Activated naive CD4-positive, alpha-beta T cell (primary cell): Measurements from ENCODE around the gene GFER.

Experiments used
- DNase-seq, 4 experiments: peaks; one replicate each; lab custom pipeline; 2025; lab: John Stamatoyannopoulos, UW

GFER gene

DNA sequence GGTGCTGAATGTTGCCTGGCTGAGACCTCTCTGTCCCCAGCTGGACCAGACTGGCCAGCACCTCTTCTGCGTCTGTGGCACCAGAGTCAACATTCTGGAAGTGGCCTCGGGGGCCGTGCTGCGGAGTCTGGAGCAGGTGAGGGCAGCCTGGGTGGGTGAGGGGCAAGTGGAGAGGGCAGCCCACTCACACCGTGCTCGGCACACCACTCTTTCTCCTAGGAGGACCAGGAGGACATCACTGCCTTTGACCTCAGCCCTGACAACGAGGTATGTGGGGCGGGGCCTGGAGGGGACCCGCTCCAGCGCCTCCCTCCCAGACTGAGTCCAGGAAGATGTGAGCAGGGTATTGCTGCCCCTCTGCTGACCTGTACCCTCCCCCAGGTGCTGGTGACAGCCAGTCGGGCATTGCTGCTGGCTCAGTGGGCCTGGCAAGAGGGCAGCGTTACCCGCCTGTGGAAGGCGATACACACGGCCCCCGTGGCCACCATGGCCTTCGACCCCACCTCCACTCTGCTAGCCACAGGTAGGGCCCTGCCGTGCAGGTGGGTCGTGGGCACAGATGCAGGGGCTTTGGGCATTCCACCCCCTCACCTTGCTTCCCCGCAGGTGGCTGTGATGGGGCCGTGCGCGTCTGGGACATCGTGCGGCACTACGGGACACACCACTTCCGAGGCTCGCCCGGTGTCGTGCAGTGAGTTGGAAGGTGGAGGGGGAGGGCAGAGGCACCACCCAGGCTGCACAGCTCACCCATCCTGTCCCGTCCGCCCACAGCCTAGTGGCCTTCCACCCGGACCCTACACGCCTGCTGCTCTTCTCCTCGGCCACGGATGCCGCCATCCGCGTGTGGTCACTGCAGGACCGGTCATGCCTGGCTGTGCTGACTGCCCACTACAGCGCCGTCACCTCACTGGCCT is 9.6 kb upstream of the GFER start:
- DNase-seq: no peak

DNA sequence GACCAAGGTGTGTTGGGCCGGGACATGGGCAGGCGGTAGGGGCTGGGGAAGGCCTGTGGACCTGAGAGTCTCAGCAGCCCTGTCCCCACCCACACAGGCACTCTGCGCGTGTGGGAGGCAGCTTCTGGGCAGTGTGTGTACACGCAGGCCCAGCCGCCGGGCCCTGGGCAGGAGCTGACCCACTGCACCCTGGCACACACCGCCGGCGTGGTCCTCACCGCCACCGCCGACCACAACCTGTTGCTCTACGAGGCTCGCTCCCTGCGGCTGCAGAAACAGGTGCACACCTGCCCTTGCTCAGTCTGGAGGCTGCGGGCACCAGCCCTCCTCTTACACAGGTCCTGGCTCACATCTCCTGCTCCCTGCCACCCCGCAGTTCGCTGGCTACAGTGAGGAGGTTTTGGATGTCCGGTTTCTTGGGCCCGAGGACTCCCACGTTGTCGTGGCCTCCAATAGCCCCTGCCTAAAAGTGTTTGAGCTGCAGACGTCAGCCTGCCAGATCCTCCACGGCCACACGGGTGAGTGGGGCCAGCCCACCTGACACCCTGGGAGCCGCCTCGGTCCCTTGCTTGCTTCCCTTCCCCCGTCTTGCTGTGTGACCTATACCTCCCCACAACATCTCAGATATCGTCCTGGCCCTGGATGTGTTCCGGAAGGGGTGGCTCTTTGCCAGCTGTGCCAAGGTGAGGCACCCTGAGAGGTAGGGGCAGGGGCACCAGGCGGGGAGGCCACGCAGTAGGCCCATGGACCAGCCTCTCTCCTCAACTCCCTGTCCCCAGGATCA is 8.4 kb upstream of the GFER start:
- DNase-seq: no peak

DNA sequence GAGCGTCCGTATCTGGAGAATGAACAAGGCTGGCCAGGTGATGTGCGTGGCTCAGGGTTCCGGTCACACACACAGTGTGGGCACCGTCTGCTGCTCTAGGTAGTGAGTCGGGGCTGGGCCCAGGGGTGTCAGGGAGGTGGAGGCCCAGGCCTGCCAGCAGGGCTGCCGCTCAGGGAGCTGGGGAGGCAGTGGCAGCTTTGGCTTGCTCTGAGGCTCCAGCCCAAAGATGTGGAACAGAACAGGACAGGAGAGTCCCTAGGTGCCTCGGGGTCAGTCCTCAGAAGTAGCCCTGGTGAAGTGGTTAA is 7.8 kb upstream of the GFER start:
- DNase-seq: no peak

DNA sequence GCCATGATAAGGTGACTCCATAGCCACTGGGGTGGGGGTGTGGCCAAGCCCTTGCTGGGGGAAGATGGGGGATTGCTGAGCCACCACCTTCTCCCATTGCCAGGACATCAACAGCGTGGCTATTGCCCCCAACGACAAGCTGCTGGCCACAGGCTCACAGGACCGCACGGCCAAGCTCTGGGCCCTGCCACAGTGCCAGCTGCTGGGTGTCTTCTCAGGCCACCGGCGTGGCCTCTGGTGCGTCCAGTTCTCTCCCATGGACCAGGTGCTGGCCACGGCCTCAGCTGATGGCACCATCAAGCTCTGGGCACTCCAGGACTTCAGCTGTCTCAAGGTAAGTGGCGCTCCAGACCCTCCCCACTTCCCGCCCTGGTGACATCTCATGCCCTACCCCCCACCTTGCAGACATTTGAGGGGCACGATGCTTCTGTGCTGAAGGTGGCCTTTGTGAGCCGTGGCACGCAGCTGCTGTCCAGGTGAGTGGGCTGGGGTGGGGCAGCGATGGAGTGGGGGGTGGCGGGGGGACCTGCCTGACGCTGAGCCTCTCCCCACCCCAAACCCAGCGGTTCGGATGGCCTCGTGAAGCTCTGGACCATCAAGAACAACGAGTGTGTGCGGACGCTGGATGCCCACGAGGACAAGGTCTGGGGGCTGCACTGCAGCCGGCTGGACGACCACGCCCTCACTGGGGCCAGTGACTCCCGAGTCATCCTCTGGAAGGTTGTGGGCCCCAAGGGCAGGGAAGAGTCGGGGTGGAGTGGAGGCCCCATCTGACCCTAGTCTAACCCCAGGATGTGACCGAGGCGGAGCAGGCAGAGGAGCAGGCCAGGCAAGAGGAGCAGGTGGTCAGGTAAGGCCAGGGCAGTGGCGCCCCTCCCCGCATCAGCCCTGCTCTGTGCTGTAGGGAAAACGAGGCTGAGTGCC is 6.8 kb upstream of the GFER start:
- DNase-seq: no peak

DNA sequence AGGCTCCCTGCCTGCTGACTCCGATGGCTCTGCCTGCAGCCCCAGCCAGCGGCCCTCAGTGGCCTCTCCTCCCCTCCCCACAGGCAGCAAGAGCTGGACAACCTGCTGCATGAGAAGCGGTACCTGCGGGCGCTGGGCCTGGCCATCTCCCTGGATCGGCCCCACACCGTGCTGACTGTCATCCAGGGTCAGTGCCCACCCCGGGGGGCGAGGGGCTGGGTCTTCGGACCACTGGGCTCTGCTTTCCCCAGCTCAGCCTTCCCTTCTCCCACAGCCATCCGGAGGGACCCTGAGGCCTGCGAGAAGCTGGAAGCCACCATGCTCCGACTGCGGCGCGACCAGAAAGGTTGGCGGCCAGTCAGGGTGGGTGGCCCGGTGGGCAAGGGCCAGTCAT is 6.1 kb upstream of the GFER start:
- DNase-seq: no peak

DNA sequence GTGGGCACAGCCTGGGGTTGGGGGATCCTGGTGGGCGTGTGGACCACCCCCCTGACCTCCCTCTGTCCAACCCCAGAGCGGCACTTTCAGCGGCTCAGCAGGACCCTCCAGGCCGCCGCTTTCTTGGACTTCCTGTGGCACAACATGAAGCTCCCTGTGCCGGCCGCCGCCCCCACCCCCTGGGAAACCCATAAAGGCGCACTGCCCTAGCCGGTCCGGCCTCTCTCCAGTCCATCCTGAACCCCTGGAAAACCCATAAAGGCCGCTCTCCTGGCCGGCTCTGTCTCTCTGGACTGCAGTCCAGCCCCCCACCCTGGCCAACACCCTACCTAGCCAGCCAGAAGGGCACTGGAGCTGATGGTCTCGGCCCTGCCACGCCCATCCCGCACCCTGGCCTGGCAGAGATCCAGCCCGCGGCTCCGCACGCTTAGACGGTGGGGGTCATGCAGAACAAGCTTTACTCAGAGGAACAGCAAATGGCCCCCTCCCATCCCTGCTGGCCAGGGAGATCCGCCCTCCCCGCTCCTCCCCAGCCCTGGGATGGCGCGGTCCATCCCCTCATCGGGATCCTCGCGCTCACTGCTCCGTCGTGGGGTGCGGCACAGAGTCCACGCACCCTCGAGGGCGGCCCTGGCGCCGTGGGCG is 5.4 kb upstream of the GFER start:
- DNase-seq: no peak

DNA sequence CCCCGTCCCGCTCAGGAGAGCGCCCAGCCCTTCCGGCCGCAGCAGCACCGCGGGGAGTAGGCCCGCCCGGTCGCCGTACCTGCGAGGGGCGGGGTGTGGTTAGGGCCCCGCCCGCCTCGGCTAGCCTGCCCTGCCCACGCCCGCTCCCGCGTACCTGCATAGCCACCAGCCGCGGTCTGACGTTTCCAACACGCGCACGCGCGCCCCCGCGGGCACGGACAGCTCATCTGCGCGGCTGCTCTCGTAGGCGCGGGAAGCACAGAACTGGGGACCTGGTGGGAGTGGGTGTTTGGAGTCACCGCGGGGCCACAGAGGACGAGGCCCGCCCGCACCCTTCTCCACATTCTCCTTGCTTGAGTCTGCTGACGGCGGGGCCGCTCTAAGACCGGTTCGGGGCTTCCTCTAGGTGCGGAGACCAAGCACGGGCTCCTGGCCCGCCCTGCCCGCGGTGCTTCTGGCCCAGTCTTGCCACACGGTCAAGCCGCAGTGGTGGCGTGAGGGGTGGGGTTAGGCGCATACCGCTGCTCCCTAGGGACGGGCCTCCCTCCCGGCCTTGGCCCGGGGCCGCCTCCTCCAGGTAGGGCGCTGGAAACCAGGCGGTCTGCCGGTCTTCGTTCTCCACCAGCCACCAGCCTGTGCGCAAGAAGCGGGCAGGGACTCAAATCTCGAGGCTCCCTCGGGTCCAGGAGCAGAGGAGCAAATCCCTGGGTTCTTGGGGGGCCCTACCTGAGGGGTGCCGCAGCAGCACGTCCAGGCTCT is 4.5 kb upstream of the GFER start:
- DNase-seq: no peak

DNA sequence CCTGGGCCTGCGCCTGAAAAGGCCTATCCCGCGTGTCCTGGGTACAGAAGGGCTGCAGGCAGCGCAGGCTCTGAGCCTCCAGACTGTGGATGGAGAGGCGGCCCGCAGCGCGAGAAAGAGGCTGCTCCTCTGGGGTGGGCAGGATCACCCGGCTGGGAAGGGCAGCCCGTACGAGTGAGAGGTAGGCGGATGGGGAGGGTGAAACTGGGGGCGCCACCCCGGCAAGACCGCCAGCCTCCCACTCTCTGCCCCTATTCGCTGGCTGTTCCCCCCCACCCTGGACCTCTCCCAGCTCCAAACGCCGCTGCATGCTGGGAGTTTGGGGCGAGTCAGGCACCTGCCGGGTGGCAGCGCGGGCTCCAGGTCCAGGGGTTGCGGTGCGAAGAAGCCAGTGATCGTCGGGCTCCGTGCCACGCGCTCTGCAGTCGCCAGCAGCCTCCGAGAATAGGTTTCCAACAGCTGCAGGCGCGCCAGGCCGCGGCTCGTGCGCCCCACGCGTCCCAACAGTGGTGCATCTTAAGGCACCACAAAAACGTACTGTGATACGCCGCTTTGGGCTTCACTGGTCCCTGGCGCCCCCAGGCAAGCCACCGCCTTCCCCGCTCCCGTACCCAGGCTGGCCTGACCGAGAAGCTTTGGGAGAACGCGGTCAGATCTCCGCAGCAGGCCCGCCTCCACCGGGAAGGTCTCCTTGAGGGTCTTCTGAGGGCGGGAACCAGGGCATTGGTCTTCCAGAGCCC is 3.8 kb upstream of the GFER start:
- DNase-seq: no peak

DNA sequence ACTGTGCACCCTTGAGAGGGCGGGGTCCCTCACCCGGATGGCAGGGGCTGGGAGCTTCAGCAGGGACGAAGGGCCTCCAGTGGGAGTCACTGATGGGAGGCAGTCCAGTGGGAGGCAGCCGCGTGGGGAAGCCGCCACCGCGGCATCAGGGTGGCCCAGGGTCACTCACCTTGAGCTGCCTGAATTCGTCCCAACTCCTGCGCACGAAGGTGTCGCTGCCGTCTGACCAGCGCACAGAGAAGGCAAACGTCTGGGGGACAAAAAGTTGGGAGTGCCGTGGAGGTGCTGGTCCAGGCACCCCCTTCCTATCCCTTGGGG is 3.3 kb upstream of the GFER start:
- DNase-seq: no peak

DNA sequence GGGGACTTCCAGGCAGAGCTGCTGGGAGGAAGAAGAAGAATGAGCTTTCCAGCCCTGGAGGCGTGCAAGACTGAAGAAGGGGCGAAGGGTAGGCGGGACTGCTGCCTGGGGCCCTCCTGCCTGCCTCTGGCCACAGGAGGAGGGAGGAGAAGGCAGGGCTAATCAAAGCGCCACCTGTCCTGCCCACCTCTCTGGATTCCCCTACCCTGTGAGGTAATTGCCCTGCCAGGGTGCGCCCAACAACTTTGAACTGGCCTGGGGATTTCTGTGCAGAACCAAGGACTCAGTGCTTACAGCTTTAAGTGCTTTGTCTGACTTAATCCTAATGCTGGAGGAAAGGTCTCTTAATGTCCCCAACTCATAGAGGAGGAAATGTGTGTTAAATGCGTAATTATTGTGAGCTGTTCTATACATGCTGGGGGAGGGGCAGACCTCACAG is 2.6 kb upstream of the GFER start, which contains the start of gene NOXO1:
TSS of gene NOXO1 (minus strand) at position 72 of the 439 bp plus-strand sequence. CDS start 290 bp downstream, outside the sequence.
- no peak for DNase-seq

DNA sequence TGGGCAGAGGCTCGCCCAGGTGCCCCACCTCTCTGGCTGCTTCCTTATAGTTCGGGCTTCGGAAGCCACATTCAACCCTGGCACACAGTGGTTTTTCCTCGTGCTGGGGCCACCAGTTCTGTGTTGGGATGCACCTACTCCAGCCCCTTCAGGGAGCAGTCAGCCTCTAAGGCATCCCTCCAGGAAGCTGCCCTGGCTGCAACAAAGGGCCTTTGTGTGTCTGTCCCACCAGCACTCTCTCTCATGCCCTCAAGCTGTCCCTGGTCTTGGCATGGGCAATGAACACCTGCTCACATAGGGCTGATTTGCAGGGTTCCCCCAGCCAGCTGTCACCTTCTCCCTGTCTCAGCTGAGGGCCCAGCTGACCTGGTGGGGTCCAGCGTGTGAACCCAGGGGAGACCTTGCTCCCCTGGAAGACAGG is 2.0 kb upstream of the GFER start:
- DNase-seq: no peak

DNA sequence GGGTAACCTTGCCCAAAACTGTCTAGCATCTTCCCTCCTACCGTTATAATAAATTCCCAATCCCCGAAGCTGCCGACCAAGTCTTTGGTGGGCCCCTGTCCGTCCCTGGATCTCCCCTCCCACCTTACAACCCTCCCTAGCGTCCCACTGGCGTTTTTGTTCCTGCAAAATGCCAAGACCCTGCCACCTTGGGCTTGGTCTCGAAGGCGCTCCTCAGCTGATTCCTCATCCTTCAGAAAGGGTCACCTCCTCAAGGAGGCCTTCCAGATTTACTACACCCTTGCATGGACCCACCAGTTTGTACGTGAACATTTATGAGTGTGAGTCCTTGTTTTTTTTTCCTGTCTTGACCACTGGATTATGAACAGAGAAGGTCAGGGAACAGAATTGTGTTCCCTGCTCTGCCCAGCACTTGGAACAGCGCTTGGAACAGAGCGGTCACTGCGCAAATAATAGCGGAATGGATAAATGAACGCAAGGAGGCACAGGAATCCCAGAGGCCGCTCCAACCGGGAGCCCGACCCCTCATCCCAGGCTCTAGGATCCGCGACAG is 926 bp upstream of the GFER start:
- no peak for DNase-seq

DNA sequence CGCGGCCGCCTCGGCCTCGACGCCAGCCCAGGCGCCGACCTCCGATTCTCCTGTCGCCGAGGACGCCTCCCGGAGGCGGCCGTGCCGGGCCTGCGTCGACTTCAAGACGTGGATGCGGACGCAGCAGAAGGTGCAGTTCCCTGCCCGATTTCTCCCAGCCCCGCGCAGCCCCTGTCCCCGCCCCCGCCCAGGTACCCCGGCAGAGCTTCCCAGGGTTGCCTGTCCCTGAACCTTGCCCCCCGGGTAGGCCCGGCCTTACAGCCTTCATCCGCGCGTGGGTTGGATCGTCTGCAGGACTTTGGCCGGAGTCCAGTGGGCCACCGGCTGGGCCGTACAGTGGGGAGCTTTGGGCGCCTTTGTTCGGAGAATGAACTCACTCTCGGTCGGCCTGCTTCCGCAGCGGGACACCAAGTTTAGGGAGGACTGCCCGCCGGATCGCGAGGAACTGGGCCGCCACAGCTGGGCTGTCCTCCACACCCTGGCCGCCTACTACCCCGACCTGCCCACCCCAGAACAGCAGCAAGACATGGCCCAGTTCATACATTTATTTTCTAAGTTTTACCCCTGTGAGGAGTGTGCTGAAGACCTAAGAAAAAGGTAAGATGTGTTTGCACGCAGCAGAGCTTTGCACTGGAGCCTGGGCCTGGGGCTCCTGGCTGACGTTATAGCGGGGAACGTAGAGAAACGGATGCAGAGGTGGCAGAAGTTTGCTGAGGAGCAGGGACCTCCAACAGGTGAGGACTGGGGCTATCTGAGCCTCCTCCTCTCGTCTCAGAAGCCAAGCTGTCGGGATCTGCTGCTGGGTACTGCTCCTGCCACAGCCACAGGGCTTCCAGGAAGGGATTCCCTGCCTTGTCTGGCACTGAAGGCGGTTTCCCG is 593 bp downstream of the GFER start:
- no peak for DNase-seq

DNA sequence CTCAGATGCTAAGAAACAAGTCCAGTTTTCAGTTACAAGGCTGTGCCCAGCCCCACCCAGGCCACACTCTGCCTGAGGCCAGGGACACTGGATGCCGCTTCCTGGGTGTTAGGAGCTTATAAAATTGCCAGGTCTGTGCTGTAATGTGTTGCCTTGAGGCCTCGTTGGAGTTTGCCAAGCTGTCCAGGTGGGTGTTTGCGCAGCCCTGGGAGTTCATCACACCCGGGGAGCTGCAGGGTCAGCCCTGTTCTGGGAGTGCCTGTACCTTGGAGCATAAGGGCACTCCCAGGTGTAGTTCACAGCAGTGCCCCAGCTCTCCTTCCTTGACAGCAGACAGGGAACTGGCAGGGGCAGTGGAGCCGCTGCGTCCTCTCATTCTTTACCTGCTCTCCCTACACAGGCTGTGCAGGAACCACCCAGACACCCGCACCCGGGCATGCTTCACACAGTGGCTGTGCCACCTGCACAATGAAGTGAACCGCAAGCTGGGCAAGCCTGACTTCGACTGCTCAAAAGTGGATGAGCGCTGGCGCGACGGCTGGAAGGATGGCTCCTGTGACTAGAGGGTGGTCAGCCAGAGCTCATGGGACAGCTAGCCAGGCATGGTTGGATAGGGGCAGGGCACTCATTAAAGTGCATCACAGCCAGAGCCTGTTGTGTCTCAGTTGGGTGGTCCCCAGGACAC is 1.6 kb downstream of the GFER start:
- DNase-seq: no peak

DNA sequence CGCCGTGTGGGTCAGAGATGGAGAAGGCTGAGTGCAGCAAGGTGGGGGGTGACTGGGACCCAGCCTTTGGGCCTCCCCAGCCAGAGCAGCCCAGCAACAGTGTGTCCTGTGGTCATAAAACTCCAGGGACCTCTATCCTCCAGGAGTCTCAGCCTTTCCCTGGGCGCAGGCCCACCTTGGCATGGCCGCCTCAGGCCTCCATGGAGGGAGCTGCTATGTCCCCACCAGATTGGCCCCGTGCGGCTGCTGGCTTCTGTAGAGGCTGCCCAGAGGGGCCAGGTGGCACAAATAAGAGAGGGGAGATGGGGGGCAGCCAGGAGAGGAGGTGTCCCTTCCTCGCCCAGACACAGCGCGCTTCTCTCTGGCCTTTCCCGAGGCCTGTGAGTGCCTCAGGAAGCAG is 3.2 kb downstream of the GFER start:
- DNase-seq: no peak

DNA sequence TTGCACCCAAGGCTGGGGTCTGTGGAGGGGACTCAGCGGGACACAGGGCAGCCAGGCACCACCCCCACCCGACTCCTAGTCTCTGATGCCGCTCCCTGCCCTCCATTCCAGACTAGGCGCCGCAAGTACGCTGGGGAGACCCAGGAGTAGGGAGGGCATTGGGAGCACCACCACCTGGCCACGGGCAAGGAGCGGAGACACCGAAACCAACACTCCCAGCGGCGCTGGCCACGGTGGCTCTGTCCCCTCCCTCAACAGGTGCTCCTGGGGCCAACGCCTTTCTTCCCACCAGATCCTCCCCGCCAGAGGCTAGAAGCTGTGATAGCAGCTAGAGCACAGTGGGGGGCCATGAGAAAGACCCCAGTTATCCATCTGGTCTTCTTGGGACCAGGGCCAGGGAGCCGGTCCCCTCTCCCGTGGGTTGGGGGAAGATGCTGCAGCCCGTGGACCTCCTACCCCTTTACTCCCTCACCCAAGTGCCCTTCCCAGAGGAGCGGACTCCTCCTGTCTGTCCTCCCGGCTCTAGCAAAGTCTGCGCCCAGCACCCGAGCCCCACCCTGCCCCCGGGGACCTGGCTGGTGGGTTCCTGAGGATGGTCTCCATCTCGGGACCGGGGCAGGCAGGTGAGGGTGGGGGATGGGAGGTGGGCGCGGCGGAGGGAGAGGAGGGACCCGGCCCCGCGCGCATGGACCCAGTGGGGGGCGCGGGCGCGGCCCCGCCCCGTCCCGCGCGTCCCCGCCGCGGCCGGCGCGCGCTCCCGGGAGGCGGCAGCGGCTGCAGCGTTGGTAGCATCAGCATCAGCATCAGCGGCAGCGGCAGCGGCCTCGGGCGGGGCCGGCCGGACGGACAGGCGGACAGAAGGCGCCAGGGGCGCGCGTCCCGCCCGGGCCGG is 5.5 kb downstream of the GFER start, which contains the start of gene SYNGR3:
TSS of gene SYNGR3 (plus strand) at position 762 of the 892 bp plus-strand sequence. CDS start 133 bp downstream, outside the sequence.
- DNase-seq: no peak

DNA sequence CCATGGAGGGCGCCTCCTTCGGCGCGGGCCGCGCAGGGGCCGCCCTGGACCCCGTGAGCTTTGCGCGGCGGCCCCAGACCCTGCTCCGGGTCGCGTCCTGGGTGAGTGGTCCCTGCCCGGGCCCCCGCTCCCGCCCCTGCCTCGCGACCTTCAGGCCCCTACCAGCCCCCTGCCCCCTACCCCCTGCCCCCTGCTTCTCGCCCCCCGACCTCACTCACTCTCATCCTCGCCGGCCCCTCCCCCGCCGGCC is 6.0 kb downstream of the GFER start:
- DNase-seq: no peak
